Glomerular endothelial cell (primary cell): ENCODE data around the gene HOMER3. TPM values are rescaled to one million over a fixed set of nuclear protein-coding genes. Genes with fewer than 3 reads are reported as not detected.
"Not testable (repeated sequence)": the region's sequence is repeated elsewhere in the genome, so short reads cannot be mapped to it uniquely, and the experiment has no call there.

Experiments used
- DNase-seq: peaks from one replicate; pipeline ENCODE4 v3.0.0-alpha.2; 2011; ENCODE audit warnings: low read depth, low spot score; ENCODE audit errors: extremely low read depth
- total RNA-seq: library from RNA; depleted of rRNA; stranded (reverse); fragments of >200 nt; gene quantifications from 2 replicates; pipeline ENCODE4 v1.2.3, GENCODE V29; 2015

HOMER3 gene
- total RNA-seq, 1 donor from 2014 or later: 518 TPM

- no peak for DNase-seq
Observed at GRCh38 chr19:18904334-18905057, 36.5 kb downstream of the HOMER3 start.

GRCh38 chr19:18903156-18904037 lies 37.6 kb downstream of the HOMER3 start:
- DNase-seq: no peak

GRCh38 chr19:18902519-18902918 lies 38.5 kb downstream of the HOMER3 start:
- not testable (repeated sequence) for DNase-seq

GRCh38 chr19:18901491-18901890 lies 39.5 kb downstream of the HOMER3 start:
- DNase-seq: no peak

GRCh38 chr19:18900700-18901481 lies 40.1 kb downstream of the HOMER3 start:
- DNase-seq: no peak

- no peak for DNase-seq
Observed at GRCh38 chr19:18899624-18900560, 41.1 kb downstream of the HOMER3 start.

- no peak for DNase-seq
Observed at GRCh38 chr19:18898607-18899408, 42.2 kb downstream of the HOMER3 start.

- DNase-seq: no peak
Observed at GRCh38 chr19:18898081-18898606, 42.9 kb downstream of the HOMER3 start.

- DNase-seq: no peak
Observed at GRCh38 chr19:18897094-18898029, 43.7 kb downstream of the HOMER3 start.

GRCh38 chr19:18896421-18896841 lies 44.6 kb downstream of the HOMER3 start:
- no peak for DNase-seq

- no peak for DNase-seq
Observed at GRCh38 chr19:18895824-18896341, 45.1 kb downstream of the HOMER3 start, which contains the start of gene CERS1. Gene CERS1, minus strand, starts transcription at chr19:18896158. Its CDS starts 86 bp downstream, at chr19:18896072.

GRCh38 chr19:18895038-18895823 lies 45.8 kb downstream of the HOMER3 start:
- DNase-seq: no peak

GRCh38 chr19:18894254-18895037 lies 46.6 kb downstream of the HOMER3 start:
- no peak for DNase-seq

- no peak for DNase-seq
Observed at GRCh38 chr19:18893587-18894253, 47.3 kb downstream of the HOMER3 start.
